Measurements from ENCODE around the gene MC5R.

Gene MC5R
- 0 to 0.06 (median 0) reads per million in 9 experiments for total RNA-seq

- H3K27ac Mint-ChIP-seq: peak within 1 kb of the TSS in 1 of 2 donors; percentile 53
- H3K4me3 Mint-ChIP-seq: peak within 1 kb of the TSS; percentile 29 to 68
- H3K27me3 Mint-ChIP-seq: peaks cover 38 to 65% of the 10 kb centered on the region in 2 donors
- peaks cover 3% of the 10 kb centered on the region for H3K36me3 Mint-ChIP-seq (ENCODE audit: insufficient read depth)
- H3K9me3 Mint-ChIP-seq: no peaks in the 10 kb centered on the region
- peak; percentile 62 to 73 (median 66) for DNase-seq
- H3K4me1 Mint-ChIP-seq (ENCODE audit: low read depth in 2 of 2): no peaks in the 10 kb centered on the region
- ATAC-seq (replicated peaks): peak; percentile 97
Observed at GRCh38 chr18:13823707-13824395, at the start of gene MC5R. Gene MC5R, plus strand, starts transcription at chr18:13824149. Its CDS starts 1,617 bp downstream, at chr18:13825766.

DNA sequence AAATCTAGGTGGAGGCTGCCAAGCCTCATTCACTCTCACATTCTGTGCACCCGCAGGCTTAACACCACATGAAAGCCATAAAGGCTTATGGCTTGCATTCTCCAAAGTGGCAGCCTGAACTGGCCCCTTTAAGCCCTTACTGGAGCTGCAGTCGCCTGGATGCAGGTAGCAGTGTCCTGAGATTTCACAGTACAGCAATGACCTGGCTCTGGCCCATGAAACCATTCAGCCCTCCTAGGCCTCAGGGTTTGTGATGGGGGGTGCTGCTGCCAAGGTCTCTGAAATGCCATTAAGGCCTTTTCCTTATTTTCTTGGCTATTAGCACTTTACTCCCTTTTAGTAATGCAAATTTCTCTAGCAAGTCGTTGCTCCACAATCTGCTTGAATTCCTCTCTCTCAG, 48.9 kb upstream of the MC5R start:
- H3K36me3 Mint-ChIP-seq (ENCODE audit: insufficient read depth): no peaks in the 10 kb centered on the region
- H3K27me3 Mint-ChIP-seq: peaks cover 12% of the 10 kb centered on the region in 2 donors
- no peak overlapping the region for H3K4me3 Mint-ChIP-seq

DNA sequence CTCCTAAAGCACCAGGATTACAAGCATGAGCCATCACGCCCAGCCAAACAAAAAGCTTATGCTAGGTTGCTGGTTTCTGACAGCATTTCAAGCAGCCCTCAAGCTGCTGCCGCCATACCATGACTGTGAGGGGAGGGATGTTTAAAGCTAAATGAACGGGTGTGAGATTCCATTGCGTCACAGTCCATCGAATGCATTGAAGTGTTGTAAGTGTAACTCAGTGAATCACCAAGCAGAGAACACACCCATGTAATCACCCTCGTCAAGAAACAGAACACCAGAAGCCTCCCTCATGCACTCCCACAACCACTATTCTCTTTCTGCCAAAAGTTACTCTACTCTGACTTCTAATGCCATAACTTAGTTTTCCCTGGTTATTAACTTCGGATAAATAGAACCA, 32.8 kb upstream of the MC5R start:
- H3K27ac Mint-ChIP-seq: no peak overlapping the region
- no peaks in the 10 kb centered on the region for H3K9me3 Mint-ChIP-seq
- DNase-seq: no peak
- H3K4me1 Mint-ChIP-seq (ENCODE audit: low read depth in 2 of 2): no peaks in the 10 kb centered on the region
- no peak for ATAC-seq (replicated peaks)
- H3K27me3 Mint-ChIP-seq: peaks cover 3 to 21% of the 10 kb centered on the region in 2 donors
- no peak overlapping the region for H3K4me3 Mint-ChIP-seq
- H3K36me3 Mint-ChIP-seq (ENCODE audit: insufficient read depth): no peaks in the 10 kb centered on the region

More for the DNA sequence above, 48.9 kb upstream of the MC5R start:
- Mint-ChIP-seq H3K4me1 (ENCODE audit: low read depth in 2 of 2) (no peaks in the 10 kb centered on the region), H3K9me3 (peaks cover 0 to 4% of the 10 kb centered on the region in 2 donors), H3K27ac (no peak overlapping the region)
- DNase-seq (no peak), ATAC-seq (replicated peaks) (no peak)

GRCh38 chr18:13793819-13794218, 30.1 kb upstream of the MC5R start:
- no peak overlapping the region for H3K27ac Mint-ChIP-seq
- H3K4me3 Mint-ChIP-seq: no peak overlapping the region
- no peaks in the 10 kb centered on the region for H3K9me3 Mint-ChIP-seq
- no peaks in the 10 kb centered on the region for H3K4me1 Mint-ChIP-seq (ENCODE audit: low read depth in 2 of 2)
- peaks cover 27 to 48% of the 10 kb centered on the region in 2 donors for H3K27me3 Mint-ChIP-seq
- no peak for ATAC-seq (replicated peaks)
- no peak for DNase-seq
- H3K36me3 Mint-ChIP-seq (ENCODE audit: insufficient read depth): peaks cover 3% of the 10 kb centered on the region

DNA sequence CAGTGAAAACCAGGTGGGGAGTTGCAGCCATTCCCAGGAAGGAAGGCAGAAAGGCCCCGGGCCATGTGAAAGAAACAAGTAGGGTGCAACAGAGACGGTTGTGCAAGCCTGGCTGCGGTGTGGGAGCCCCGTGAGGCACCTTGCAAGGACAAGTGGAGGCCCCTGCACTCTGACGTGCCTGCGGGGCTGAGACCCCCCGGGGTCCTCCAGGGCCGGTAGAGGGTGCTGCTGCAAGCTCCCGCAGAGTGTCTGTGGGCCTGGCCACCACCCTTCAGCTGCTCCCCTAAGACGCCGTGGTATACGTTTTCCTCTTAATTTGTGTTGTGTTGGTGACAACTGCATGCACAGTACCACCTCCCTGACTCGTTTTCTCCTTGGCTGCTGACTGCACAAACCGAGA, 27.4 kb upstream of the MC5R start:
- ATAC-seq (replicated peaks): no peak
- Mint-ChIP-seq H3K9me3 (no peaks in the 10 kb centered on the region), H3K36me3 (ENCODE audit: insufficient read depth) (peaks cover 3% of the 10 kb centered on the region), H3K27ac (no peak overlapping the region), H3K4me1 (ENCODE audit: low read depth in 2 of 2) (peaks cover 0 to 6% of the 10 kb centered on the region in 2 donors), H3K27me3 (peaks cover 47 to 63% of the 10 kb centered on the region in 2 donors), H3K4me3 (no peak overlapping the region)
- no peak for DNase-seq

GRCh38 chr18:13797157-13797611, 26.8 kb upstream of the MC5R start:
- no peak for ATAC-seq (replicated peaks)
- Mint-ChIP-seq H3K4me1 (ENCODE audit: low read depth in 2 of 2) (peaks cover 0 to 6% of the 10 kb centered on the region in 2 donors), H3K9me3 (no peaks in the 10 kb centered on the region), H3K27ac (no peak overlapping the region), H3K27me3 (peaks cover 50 to 66% of the 10 kb centered on the region in 2 donors), H3K4me3 (no peak overlapping the region), H3K36me3 (ENCODE audit: insufficient read depth) (peaks cover 3% of the 10 kb centered on the region)
- no peak for DNase-seq

DNA sequence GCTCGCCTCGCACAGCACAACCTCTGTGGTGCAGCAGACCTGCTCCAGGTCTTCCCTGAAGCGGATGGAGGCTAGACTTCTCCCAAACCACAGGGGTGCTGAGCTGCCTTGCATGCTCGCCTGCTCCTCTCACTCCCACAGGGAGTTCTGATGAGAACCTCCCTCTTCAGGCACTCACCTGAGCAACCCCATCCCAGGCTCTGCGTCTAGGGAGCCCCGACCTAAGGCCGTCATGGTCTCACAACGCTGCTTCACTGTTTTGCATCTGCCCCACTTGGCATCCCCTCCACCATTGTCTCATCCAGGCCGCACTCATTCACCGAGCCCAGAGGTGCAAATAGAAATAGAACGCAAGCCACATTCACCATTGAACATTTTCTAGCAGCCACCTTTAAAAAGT, 24.6 kb upstream of the MC5R start:
- Mint-ChIP-seq H3K4me3 (no peak overlapping the region), H3K27me3 (peaks cover 66 to 76% of the 10 kb centered on the region in 2 donors), H3K4me1 (ENCODE audit: low read depth in 2 of 2) (peaks cover 0 to 6% of the 10 kb centered on the region in 2 donors), H3K36me3 (ENCODE audit: insufficient read depth) (peaks cover 3% of the 10 kb centered on the region), H3K9me3 (no peaks in the 10 kb centered on the region), H3K27ac (no peak overlapping the region)
- ATAC-seq (replicated peaks) (no peak), DNase-seq (no peak)

DNA sequence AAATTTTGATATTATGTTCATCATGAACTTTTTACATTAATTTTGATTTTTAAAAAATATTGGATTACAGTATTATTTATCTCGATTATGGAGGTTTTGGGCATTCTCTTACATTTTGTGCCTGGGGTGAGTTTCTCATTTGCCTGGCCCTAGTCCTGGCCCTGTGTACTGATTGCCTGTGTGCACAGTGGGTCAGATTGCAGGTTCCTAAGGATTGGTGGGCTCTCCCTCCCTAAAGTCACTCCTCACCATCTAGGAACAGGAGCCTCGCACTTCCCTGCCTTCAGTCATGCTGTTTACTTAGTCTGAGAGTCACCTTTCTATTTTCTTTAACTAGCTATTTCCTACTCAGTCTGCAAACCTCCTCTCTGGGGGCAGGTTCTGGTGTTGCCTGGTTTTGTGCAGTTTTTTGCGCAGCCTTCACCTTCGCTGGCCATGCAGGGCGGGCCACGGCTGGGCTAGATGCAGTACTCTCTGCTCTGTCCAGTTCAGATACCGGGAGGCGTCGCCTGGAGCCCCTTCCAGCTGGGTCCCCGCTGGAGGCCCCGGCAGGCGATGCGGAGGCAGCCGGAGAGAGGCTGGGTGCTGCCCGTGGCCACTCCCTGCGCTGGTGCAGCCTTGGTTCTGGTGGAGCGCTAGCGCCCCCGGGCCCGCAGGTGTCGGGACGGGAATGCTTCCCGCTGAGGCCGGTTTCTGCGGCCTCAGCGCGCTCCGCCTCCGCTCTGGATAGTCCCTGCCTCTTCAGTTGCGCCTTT, 23.3 kb upstream of the MC5R start:
- no peak for DNase-seq
- peaks cover 79 to 89% of the 10 kb centered on the region in 2 donors for H3K27me3 Mint-ChIP-seq
- peak; percentile 24 for ATAC-seq (replicated peaks)
- H3K9me3 Mint-ChIP-seq: no peaks in the 10 kb centered on the region
- H3K4me3 Mint-ChIP-seq: peak overlapping the region in 1 of 2 donors; percentile 24
- no peak overlapping the region for H3K27ac Mint-ChIP-seq
- H3K36me3 Mint-ChIP-seq (ENCODE audit: insufficient read depth): peaks cover 3% of the 10 kb centered on the region
- H3K4me1 Mint-ChIP-seq (ENCODE audit: low read depth in 2 of 2): peaks cover 0 to 6% of the 10 kb centered on the region in 2 donors

DNA sequence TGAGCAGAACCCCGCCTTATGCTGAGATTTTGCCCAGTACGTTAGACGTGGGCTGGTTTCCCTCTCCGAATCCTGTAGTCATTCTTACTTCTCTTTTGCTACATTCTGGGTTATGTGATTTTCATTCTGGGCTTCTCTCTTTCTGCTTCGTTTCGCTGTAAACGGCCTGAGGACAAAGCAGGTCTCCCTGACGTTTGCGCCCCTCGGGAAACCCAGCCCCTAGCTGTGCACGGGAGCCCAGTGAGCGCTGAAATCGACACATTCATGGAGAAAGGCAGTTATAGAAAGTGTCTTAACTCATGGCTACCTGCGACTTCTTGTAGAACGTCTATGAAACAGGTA, 22.7 kb upstream of the MC5R start:
- no peak for ATAC-seq (replicated peaks)
- no peaks in the 10 kb centered on the region for H3K9me3 Mint-ChIP-seq
- no peak overlapping the region for H3K27ac Mint-ChIP-seq
- H3K4me1 Mint-ChIP-seq (ENCODE audit: low read depth in 2 of 2): peaks cover 0 to 6% of the 10 kb centered on the region in 2 donors
- peaks cover 3% of the 10 kb centered on the region for H3K36me3 Mint-ChIP-seq (ENCODE audit: insufficient read depth)
- no peak for DNase-seq
- peaks cover 81 to 93% of the 10 kb centered on the region in 2 donors for H3K27me3 Mint-ChIP-seq
- peak overlapping the region in 1 of 2 donors; percentile 24 for H3K4me3 Mint-ChIP-seq

DNA sequence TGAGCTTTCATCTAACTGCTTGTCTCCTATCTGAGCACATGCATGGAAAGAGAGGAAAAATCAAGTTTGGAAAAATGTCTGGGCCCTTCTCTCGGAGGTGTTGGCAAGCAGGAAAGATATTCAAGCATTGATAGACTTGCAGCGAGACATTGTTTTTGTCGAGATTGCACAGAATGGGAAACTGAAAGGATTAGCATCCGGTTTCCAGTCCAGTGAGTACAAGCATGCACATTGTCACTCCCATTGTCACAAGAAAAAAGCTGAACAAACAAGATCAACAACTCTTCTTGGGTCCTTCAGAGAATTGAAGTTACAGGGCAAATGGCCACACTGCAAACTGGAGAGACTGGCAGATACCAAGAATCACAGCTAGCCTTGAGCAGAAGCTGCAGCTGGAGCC, 19.6 kb upstream of the MC5R start:
- H3K4me3 Mint-ChIP-seq: no peak overlapping the region
- no peak for ATAC-seq (replicated peaks)
- H3K36me3 Mint-ChIP-seq (ENCODE audit: insufficient read depth): no peaks in the 10 kb centered on the region
- peaks cover 55 to 70% of the 10 kb centered on the region in 2 donors for H3K27me3 Mint-ChIP-seq
- no peaks in the 10 kb centered on the region for H3K9me3 Mint-ChIP-seq
- H3K27ac Mint-ChIP-seq: no peak overlapping the region
- DNase-seq: no peak
- peaks cover 0 to 6% of the 10 kb centered on the region in 2 donors for H3K4me1 Mint-ChIP-seq (ENCODE audit: low read depth in 2 of 2)

- Mint-ChIP-seq H3K36me3 (ENCODE audit: insufficient read depth) (peaks cover 3% of the 10 kb centered on the region), H3K4me3 (no peak overlapping the region)
Observed at GRCh38 chr18:13808294-13809042, 15.5 kb upstream of the MC5R start.

DNA sequence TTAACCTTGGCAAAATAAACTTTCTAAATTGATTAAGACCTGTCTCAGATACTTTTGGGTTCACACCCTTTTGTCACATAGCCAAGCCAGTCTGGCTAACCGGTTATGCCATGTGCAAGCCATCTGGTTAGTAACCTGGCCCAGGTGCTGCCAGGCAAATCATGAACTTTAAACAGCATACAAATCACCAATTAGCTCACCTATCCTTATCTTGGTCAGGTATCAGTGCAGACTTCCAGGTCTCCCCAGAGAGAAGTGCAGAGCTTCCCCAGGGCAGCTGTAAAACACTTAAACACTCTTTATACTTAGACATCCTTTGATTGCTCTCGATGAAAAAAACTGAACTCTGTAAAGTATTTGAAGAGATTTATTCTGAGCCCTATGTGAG, 14.9 kb upstream of the MC5R start:
- Mint-ChIP-seq H3K4me1 (ENCODE audit: low read depth in 2 of 2) (peaks cover 0 to 3% of the 10 kb centered on the region in 2 donors), H3K4me3 (no peak overlapping the region), H3K36me3 (ENCODE audit: insufficient read depth) (peaks cover 3% of the 10 kb centered on the region), H3K9me3 (no peaks in the 10 kb centered on the region), H3K27me3 (peaks cover 30 to 64% of the 10 kb centered on the region in 2 donors), H3K27ac (no peak overlapping the region)
- DNase-seq (no peak), ATAC-seq (replicated peaks) (no peak)

More at GRCh38 chr18:13808294-13809042, 15.5 kb upstream of the MC5R start:
- Mint-ChIP-seq H3K9me3 (no peaks in the 10 kb centered on the region), H3K4me1 (ENCODE audit: low read depth in 2 of 2) (peaks cover 0 to 3% of the 10 kb centered on the region in 2 donors), H3K27ac (no peak overlapping the region), H3K27me3 (peaks cover 33 to 67% of the 10 kb centered on the region in 2 donors)
- DNase-seq (no peak), ATAC-seq (replicated peaks) (no peak)

DNA sequence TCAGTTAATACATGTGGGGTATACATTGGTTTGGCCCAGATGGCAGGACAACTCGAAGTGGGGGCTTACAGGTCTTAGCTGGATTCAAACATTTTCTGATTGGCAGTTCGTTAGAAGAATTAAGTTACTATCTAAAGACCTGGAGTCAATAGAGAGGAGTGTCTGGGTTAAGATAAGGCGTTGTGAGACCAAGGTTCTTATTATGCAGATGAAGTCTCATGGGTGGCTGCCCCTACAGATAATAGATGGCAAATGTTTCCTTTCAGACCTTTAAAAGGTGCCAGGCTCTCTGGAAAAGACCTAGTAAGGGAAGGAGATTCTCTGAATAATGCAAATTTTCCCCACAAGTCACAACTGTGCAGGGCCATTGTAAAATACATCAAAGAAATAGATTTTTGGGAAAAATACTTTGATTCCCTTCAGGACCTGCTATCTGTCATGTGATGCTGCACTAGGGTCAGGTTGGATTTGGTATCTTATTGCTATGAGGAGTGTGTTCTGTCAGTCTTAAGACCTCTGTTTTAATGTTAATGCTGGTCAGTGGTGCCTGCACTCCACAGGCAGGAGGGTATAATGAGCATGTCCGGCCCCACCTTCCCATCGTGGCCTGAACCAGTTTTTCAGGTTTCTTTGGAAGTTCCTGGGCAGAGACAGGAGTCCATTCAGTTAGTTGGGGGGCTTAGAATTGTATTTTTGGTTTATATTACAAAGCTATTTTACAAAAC, 14.3 kb upstream of the MC5R start:
- Mint-ChIP-seq H3K9me3 (no peaks in the 10 kb centered on the region), H3K4me1 (ENCODE audit: low read depth in 2 of 2) (peaks cover 0 to 3% of the 10 kb centered on the region in 2 donors), H3K36me3 (ENCODE audit: insufficient read depth) (peaks cover 3% of the 10 kb centered on the region), H3K27me3 (peaks cover 24 to 58% of the 10 kb centered on the region in 2 donors), H3K4me3 (no peak overlapping the region), H3K27ac (no peak overlapping the region)
- DNase-seq (no peak), ATAC-seq (replicated peaks) (no peak)

Measured in effector memory CD8-positive, alpha-beta T cell (primary cell).